Astrocyte (in vitro differentiated cells and primary cell): ENCODE data around the gene MAN2A1.

Source experiments
- CTCF ChIP-seq: IDR thresholded peaks from 2 replicates; pipeline ENCODE4 v1.5.1; 2011; ENCODE audit warnings: low read depth, mild to moderate bottlenecking, inconsistent platforms, low read length, moderate library complexity; ENCODE audit not compliant: insufficient read depth
- EZH2 ChIP-seq: IDR thresholded peaks from 2 replicates; pipeline ENCODE4 v1.6.1; 2012; ENCODE audit warnings: mild to moderate bottlenecking, low read length, inconsistent platforms; ENCODE audit not compliant: insufficient read depth

- TF ChIP-seq CTCF (no peak), EZH2 (no peak)
Measured at GRCh38 chr5:109844695-109845094, 155.0 kb downstream of the MAN2A1 start.
